Endodermal cell (in vitro differentiated cells): ENCODE results near the gene CFAP221. TPM values are rescaled to one million over a fixed set of nuclear protein-coding genes. Genes with fewer than 3 reads are reported as not detected.

ENCODE experiments used
- DNase-seq: peaks from one replicate; pipeline ENCODE4 v3.0.0-alpha.2; 2017
- H3K27ac ChIP-seq: 2 replicates; pipeline ENCODE4 v1.5.1; 2013; ENCODE audit warnings: mild to moderate bottlenecking, low read depth, low read length, moderate library complexity
- H3K27me3 ChIP-seq: 2 replicates; pipeline ENCODE4 v1.6.1; 2013; ENCODE audit warnings: mild to moderate bottlenecking, low read length, moderate library complexity; ENCODE audit not compliant: insufficient read depth, control insufficient read depth, poor library complexity, severe bottlenecking
- H3K36me3 ChIP-seq: 2 replicates; pipeline ENCODE4 v1.7.0; 2013; ENCODE audit warnings: mild to moderate bottlenecking, low read length, moderate library complexity; ENCODE audit not compliant: control insufficient read depth, insufficient read depth
- H3K4me1 ChIP-seq: one replicate; pipeline ENCODE4 v1.7.0; 2013; ENCODE audit warnings: low read length; ENCODE audit not compliant: control insufficient read depth, insufficient read depth
- H3K4me3 ChIP-seq: 2 replicates; pipeline ENCODE4 v1.5.1; 2013; ENCODE audit warnings: mild to moderate bottlenecking, low read length, moderate library complexity
- H3K9ac ChIP-seq: 2 replicates; pipeline ENCODE4 v1.6.1; 2013; ENCODE audit warnings: mild to moderate bottlenecking, low read length, moderate library complexity; ENCODE audit not compliant: poor library complexity, severe bottlenecking; ENCODE audit errors: extremely low read depth
- H3K9me3 ChIP-seq: 2 replicates; pipeline ENCODE4 v1.6.1; 2013; ENCODE audit warnings: mild to moderate bottlenecking, low read length, moderate library complexity; ENCODE audit not compliant: control insufficient read depth
- H3K27ac Mint-ChIP-seq: 2 replicates; pipeline ENCODE4 v1.8.0; 2020; ENCODE audit warnings: mixed read lengths
- H3K27me3 Mint-ChIP-seq: 2 replicates; pipeline ENCODE4 v1.8.0; 2021; ENCODE audit warnings: mild to moderate bottlenecking, mixed read lengths; ENCODE audit not compliant: insufficient read depth
- H3K36me3 Mint-ChIP-seq: 2 replicates; pipeline ENCODE4 v1.8.0; 2020; ENCODE audit warnings: low read depth, mixed read lengths
- H3K4me1 Mint-ChIP-seq: 2 replicates; pipeline ENCODE4 v1.8.0; 2020; ENCODE audit warnings: mixed read lengths
- H3K4me3 Mint-ChIP-seq: 2 replicates; pipeline ENCODE4 v1.8.0; 2020; ENCODE audit warnings: mild to moderate bottlenecking, moderate library complexity, mixed read lengths
- H3K9me3 Mint-ChIP-seq: 2 replicates; pipeline ENCODE4 v1.8.0; 2020; ENCODE audit warnings: mild to moderate bottlenecking, mixed read lengths
- CTCF ChIP-seq: fragments of 200-600 bp; sonication (generic); conservative IDR thresholded peaks from 2 replicates; pipeline ENCODE4 v1.5.0; 2021; ENCODE audit warnings: antibody characterized with exemption, mild to moderate bottlenecking
- WGBS, 2 experiments: methylation state at CpG; one replicate each; pipeline versions ENCODE4 v1.1.5 to v1.1.7; 2013; ENCODE audit warnings: missing lambda C conversion rate in 2 of 2, mixed read lengths in 1 of 2; ENCODE audit not compliant: insufficient coverage in 1 of 2, insufficient read length in 1 of 2; 5-methylcytosine and 5-hydroxymethylcytosine counted together
- total RNA-seq, 2 donors: library from RNA; stranded (reverse); fragmentation: NEBNext Ultra II Directional in 1 of 2; extraction: Animal tissue kit (Norgen Biotek cat#: 25700) in 1 of 2; gene quantifications; 2 replicates in 1 of 2; 3 replicates in 1 of 2; pipeline ENCODE4 v1.2.1, GENCODE V29; 2021

Gene CFAP221
- total RNA-seq, 2 donors from 2014 or later = 10.0 to 18.0 TPM

GRCh38 chr2:119599384-119599783 is 55.1 kb downstream of the CFAP221 start:
- no peaks in the 10 kb centered on the region for H3K27me3 ChIP-seq
- H3K9me3 ChIP-seq = no peaks in the 10 kb centered on the region
- no peak for TF ChIP-seq CTCF
- H3K4me3 Mint-ChIP-seq = no peak overlapping the region
- no peak for DNase-seq
- H3K36me3 ChIP-seq = no peaks in the 10 kb centered on the region
- no peaks in the 10 kb centered on the region for H3K9me3 Mint-ChIP-seq
- H3K4me1 ChIP-seq = no peaks in the 10 kb centered on the region
- no peak overlapping the region for H3K27ac ChIP-seq
- H3K27me3 Mint-ChIP-seq = no peaks in the 10 kb centered on the region
- H3K4me3 ChIP-seq = no peak overlapping the region
- H3K4me1 Mint-ChIP-seq = peaks cover 3% of the 10 kb centered on the region
- H3K9ac ChIP-seq = no peak overlapping the region
- H3K36me3 Mint-ChIP-seq = no peaks in the 10 kb centered on the region
- H3K27ac Mint-ChIP-seq = no peak overlapping the region
- WGBS, 2 experiments = 75% methylated on average over 2 of the region's 2 CpGs; no CpG with 5 or more reads in 1 of the 2 experiments

GRCh38 chr2:119605096-119605495 is 60.8 kb downstream of the CFAP221 start:
- no peak for TF ChIP-seq CTCF
- Mint-ChIP-seq H3K4me1 (peaks cover 3% of the 10 kb centered on the region), H3K9me3 (no peaks in the 10 kb centered on the region), H3K4me3 (no peak overlapping the region), H3K27me3 (peaks cover 12% of the 10 kb centered on the region), H3K27ac (no peak overlapping the region), H3K36me3 (no peaks in the 10 kb centered on the region)
- Histone ChIP-seq H3K36me3 (no peaks in the 10 kb centered on the region), H3K9ac (no peak overlapping the region), H3K27ac (no peak overlapping the region), H3K4me3 (no peak overlapping the region), H3K4me1 (no peaks in the 10 kb centered on the region), H3K27me3 (no peaks in the 10 kb centered on the region), H3K9me3 (no peaks in the 10 kb centered on the region)
- 89 to 96% methylated on average over 4 of the region's 4 CpGs for WGBS, 2 experiments
- no peak for DNase-seq

- Mint-ChIP-seq H3K4me1 (no peaks in the 10 kb centered on the region), H3K9me3 (no peaks in the 10 kb centered on the region), H3K27ac (no peak overlapping the region), H3K4me3 (no peak overlapping the region), H3K36me3 (no peaks in the 10 kb centered on the region), H3K27me3 (peaks cover 14% of the 10 kb centered on the region)
- no peaks in the 10 kb centered on the region for H3K9me3 ChIP-seq
- 94 to 100% methylated on average over 1 of the region's 1 CpG for WGBS, 2 experiments
- no peaks in the 10 kb centered on the region for H3K36me3 ChIP-seq
- H3K4me3 ChIP-seq = no peak overlapping the region
- no peaks in the 10 kb centered on the region for H3K27me3 ChIP-seq
- no peak for TF ChIP-seq CTCF
- no peaks in the 10 kb centered on the region for H3K4me1 ChIP-seq
- no peak overlapping the region for H3K27ac ChIP-seq
- no peak for DNase-seq
- H3K9ac ChIP-seq = no peak overlapping the region
Measured at GRCh38 chr2:119606674-119607073, 62.4 kb downstream of the CFAP221 start.
